AG04449 (cell line): ENCODE measurements around the gene C12orf75.

ENCODE experiments used
- CTCF ChIA-PET: fragments of 350-600 bp; formaldehyde crosslinking; extraction: SDS; loops from one replicate; lab custom pipeline; 2021; ENCODE audit warnings: antibody characterized with exemption; lab: Yijun Ruan, JAX
- POLR2A ChIA-PET: fragments of 400-600, 350-600 bp; formaldehyde crosslinking; extraction: SDS; loops from one replicate; lab custom pipeline; 2020; ENCODE audit warnings: antibody characterized with exemption, inconsistent platforms; lab: Yijun Ruan, JAX
- DNase-seq: peaks from one replicate; pipeline ENCODE4 v3.0.0-alpha.2; 2010; ENCODE audit warnings: low read depth, low spot score
- H3K4me3 ChIP-seq: 2 replicates; pipeline ENCODE4 v1.5.1; 2011; ENCODE audit warnings: low read depth, mild to moderate bottlenecking, control low read depth, low read length
- CTCF ChIP-seq: IDR thresholded peaks from one replicate; pipeline ENCODE4 v1.5.1; 2011; ENCODE audit warnings: mild to moderate bottlenecking, moderate library complexity, low read length, control low read depth, inconsistent platforms; ENCODE audit not compliant: insufficient read depth; ENCODE audit errors: missing control alignments

The C12orf75 gene

GRCh38 chr12:105391231-105391630, 60.7 kb downstream of the C12orf75 start:
- POLR2A ChIA-PET, result interaction anchor here (0.6 to 0.7 kb wide), 2 partner anchors 69 to 210 kb away, joined by 3 to 7 read pairs; no protein-coding TSS in a partner anchor
- CTCF ChIA-PET, result interaction anchor here (1.2 kb wide), 1 partner anchor 10 kb away, joined by 4 read pairs; no protein-coding TSS in a partner anchor
- TF ChIP-seq CTCF, result no peak
- DNase-seq, result no peak
- no peak overlapping the region for H3K4me3 ChIP-seq

- no peak for TF ChIP-seq CTCF
- CTCF ChIA-PET, result interaction anchor here (0.9 to 2.4 kb wide), 3 partner anchors 9 to 833 kb away, joined by 3 to 10 read pairs (median 4); no protein-coding TSS in a partner anchor
- POLR2A ChIA-PET, result no interaction called here
- DNase-seq, result no peak
- no peak overlapping the region for H3K4me3 ChIP-seq
These were observed 63.1 kb downstream of the C12orf75 start for GRCh38 chr12:105393587-105393986.

- H3K4me3 ChIP-seq, result no peak overlapping the region
- DNase-seq, result no peak
- ChIA-PET POLR2A (no interaction called here), CTCF (interaction anchor here (1.0 kb wide), 1 partner anchor 9 kb away, joined by 3 read pairs; no protein-coding TSS in a partner anchor)
- TF ChIP-seq CTCF, result no peak
These were observed 65.5 kb downstream of the C12orf75 start for GRCh38 chr12:105396024-105396423.

GRCh38 chr12:105396983-105397382, 66.5 kb downstream of the C12orf75 start:
- TF ChIP-seq CTCF, result no peak
- ChIA-PET POLR2A (no interaction called here), CTCF (interaction anchor here (1.0 to 1.4 kb wide), 2 partner anchors 9 to 13 kb away, joined by 3 to 4 read pairs; no protein-coding TSS in a partner anchor)
- no peak overlapping the region for H3K4me3 ChIP-seq
- no peak for DNase-seq

- ChIA-PET CTCF (no interaction called here), POLR2A (no interaction called here)
- H3K4me3 ChIP-seq, result no peak overlapping the region
- TF ChIP-seq CTCF, result no peak
- no peak for DNase-seq
These were observed 68.4 kb downstream of the C12orf75 start for GRCh38 chr12:105398930-105399329.

GRCh38 chr12:105399428-105400081, 69.1 kb downstream of the C12orf75 start:
- no peak overlapping the region for H3K4me3 ChIP-seq
- CTCF ChIA-PET, result interaction anchor here (1.1 kb wide), 1 partner anchor 12 kb away, joined by 3 read pairs; no protein-coding TSS in a partner anchor
- no peak for DNase-seq
- POLR2A ChIA-PET, result no interaction called here
- no peak for TF ChIP-seq CTCF
